HFF-Myc (cell line): ENCODE measurements around the gene FLT1.

ENCODE experiments used
- DNase-seq: peaks from one replicate; pipeline ENCODE4 v3.0.0-alpha.2; 2011; ENCODE audit warnings: low read depth; ENCODE audit errors: extremely low read depth
- H3K4me3 ChIP-seq: replicated peaks from 2 replicates; pipeline ENCODE4 v1.5.1; 2011; ENCODE audit warnings: low read depth, mild to moderate bottlenecking, control low read depth, low read length
- TF ChIP-seq, protein P1 (sequence below): IDR thresholded peaks from 2 replicates; pipeline ENCODE4 v1.5.1; 2012; ENCODE audit warnings: mild to moderate bottlenecking, low read depth, low read length, control low read depth; ENCODE audit errors: missing control alignments

The FLT1 gene

GRCh38 chr13:28336193-28336657, 158.7 kb downstream of the FLT1 start:
- TF ChIP-seq, protein P1, sequence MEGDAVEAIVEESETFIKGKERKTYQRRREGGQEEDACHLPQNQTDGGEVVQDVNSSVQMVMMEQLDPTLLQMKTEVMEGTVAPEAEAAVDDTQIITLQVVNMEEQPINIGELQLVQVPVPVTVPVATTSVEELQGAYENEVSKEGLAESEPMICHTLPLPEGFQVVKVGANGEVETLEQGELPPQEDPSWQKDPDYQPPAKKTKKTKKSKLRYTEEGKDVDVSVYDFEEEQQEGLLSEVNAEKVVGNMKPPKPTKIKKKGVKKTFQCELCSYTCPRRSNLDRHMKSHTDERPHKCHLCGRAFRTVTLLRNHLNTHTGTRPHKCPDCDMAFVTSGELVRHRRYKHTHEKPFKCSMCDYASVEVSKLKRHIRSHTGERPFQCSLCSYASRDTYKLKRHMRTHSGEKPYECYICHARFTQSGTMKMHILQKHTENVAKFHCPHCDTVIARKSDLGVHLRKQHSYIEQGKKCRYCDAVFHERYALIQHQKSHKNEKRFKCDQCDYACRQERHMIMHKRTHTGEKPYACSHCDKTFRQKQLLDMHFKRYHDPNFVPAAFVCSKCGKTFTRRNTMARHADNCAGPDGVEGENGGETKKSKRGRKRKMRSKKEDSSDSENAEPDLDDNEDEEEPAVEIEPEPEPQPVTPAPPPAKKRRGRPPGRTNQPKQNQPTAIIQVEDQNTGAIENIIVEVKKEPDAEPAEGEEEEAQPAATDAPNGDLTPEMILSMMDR = no peak
- no peak for DNase-seq
- H3K4me3 ChIP-seq = no peak overlapping the region

- DNase-seq = no peak
- TF ChIP-seq, protein P1 = no peak
- no peak overlapping the region for H3K4me3 ChIP-seq
Observed at GRCh38 chr13:28333204-28333881, 161.6 kb downstream of the FLT1 start.

DNA sequence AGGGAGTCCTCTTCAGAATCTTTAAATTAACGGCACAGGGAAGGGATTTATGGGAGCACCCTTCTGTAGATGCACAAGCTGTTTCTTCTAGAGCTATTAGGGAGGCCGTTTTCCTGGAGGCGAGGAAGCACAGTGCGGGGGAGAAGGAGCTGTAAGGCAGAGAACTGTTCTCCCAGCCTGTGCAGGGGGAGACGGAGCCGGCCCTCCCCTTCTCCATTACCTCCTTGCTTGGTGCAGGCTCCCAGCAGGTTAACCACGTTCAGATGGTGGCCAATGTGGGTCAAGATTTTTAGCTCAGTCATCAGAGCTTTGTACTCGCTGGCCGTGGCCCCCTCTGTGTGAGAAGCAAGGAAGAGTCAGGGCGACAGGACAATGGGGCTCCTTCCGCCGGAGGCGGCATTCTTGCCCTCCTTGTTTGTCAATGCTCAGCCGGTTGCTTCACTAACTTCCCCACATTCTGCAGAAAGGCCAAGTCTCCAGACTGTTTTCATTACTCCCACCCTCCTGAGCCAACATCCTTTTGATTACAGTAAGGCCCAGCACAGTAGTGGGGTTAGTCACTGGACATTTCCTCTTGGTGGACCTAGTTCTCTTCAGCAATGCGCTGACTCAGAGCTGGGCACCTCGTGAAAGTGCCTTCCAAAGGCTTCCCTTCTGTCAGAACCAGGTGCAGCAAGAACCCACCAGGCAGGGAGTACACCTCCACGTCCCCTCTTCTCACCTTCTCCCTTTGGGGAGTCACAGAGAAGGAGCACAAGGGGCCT, 165.4 kb downstream of the FLT1 start:
- TF ChIP-seq, protein P1 = no peak
- peak; percentile 82 for DNase-seq
- no peak overlapping the region for H3K4me3 ChIP-seq

GRCh38 chr13:28328271-28328607, 166.7 kb downstream of the FLT1 start:
- TF ChIP-seq, protein P1 = no peak
- no peak for DNase-seq
- H3K4me3 ChIP-seq = no peak overlapping the region

DNA sequence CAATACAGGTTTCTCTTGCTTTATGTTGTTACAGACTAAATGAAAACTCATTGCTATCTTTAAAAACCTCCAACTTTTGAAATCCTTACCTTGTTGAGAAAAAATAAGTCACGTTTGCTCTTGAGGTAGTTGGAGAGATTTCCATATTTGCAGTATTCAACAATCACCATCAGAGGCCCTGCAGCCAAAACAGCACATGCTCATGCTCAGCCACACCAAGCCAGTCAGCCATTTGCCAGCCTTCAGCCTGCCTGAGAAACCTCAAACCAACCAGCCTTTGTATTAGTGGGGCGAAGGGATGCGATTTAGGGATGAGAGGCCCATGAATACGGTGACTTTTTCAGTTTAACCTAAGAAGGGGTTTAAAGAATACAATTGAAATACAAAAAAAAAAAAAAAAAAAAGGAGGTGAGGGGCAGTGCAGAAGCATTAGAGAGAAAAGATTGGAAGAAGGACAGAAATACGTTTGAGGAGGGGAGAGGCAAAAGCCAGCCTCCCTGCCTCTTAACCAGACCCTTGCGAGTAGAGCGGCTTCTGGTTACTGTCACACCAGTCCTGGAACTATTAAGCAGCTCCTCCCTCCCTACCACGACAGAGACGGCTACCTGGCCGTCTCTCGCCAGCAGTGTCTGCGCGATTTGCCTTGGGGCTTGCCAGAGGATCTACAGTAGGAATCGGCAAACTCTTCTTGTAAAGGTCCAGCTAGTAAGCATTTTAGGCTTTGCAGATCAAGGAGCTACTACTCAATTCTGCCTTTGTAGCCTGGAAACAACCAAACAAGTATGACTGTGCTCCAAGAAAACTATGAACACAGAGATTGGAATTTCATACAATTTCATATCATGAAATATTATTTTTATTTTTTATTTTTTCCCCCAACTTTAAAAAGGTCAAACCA, 167.3 kb downstream of the FLT1 start:
- TF ChIP-seq, protein P1 = no peak
- DNase-seq = no peak
- H3K4me3 ChIP-seq = no peak overlapping the region

DNA sequence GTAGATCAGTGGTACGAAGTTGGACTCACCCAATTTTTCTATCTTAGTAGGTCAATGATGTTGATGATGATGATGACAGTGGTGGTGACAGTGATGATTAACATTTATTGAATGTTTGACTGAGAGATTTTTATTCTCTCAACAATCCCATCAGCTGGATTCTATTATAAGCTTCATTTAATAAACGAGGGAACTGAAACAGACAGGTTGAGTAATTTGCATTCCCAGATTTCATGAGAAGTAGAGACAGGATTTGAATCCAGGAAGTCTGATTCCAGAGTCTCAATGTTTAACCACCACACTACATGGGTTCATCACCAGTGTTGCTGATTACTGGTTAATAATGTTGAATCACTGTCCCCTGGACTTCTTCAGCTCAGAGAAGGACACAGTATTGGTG, 168.9 kb downstream of the FLT1 start:
- no peak overlapping the region for H3K4me3 ChIP-seq
- TF ChIP-seq, protein P1 = no peak
- DNase-seq = no peak
